Daoy (cell line): Measurements from ENCODE around the gene DDR2. TPM values are rescaled to one million over a fixed set of nuclear protein-coding genes. Genes with fewer than 3 reads are reported as not detected.
A peak's percentile ranks its signal among the peaks of the same experiment; 100 is the strongest.

Experiments
- DNase-seq: peaks from one replicate; pipeline ENCODE4 v3.0.0-alpha.2; 2015; ENCODE audit warnings: low read depth
- total RNA-seq: library from RNA; depleted of rRNA; stranded (reverse); fragments of >200 nt; shearing (Covaris generic); gene quantifications from 2 replicates; pipeline ENCODE4 v1.2.3, GENCODE V29; 2014

Gene DDR2
- total RNA-seq, 1 experiment from 2014 or later: 17.8 TPM

GRCh38 chr1:162696286-162696862 lies 64.1 kb downstream of the DDR2 start:
- peak; percentile 80 for DNase-seq

- no peak for DNase-seq
These were observed 65.1 kb downstream of the DDR2 start for GRCh38 chr1:162697140-162697895.

GRCh38 chr1:162699366-162699765 lies 67.1 kb downstream of the DDR2 start:
- no peak for DNase-seq

GRCh38 chr1:162700131-162700530 lies 67.9 kb downstream of the DDR2 start:
- DNase-seq: no peak

- no peak for DNase-seq
These were observed 69.0 kb downstream of the DDR2 start for GRCh38 chr1:162701286-162701685.

GRCh38 chr1:162702628-162703027 lies 70.4 kb downstream of the DDR2 start:
- DNase-seq: no peak

- no peak for DNase-seq
These were observed 71.4 kb downstream of the DDR2 start for GRCh38 chr1:162703708-162704107.

GRCh38 chr1:162704673-162705424 lies 72.6 kb downstream of the DDR2 start:
- no peak for DNase-seq

GRCh38 chr1:162706003-162706402 lies 73.7 kb downstream of the DDR2 start:
- no peak for DNase-seq

- no peak for DNase-seq
These were observed 74.3 kb downstream of the DDR2 start for GRCh38 chr1:162706606-162707005.

GRCh38 chr1:162708286-162708685 lies 76.0 kb downstream of the DDR2 start:
- DNase-seq: no peak

- no peak for DNase-seq
These were observed 77.0 kb downstream of the DDR2 start for GRCh38 chr1:162709132-162709860.

- DNase-seq: no peak
These were observed 77.6 kb downstream of the DDR2 start for GRCh38 chr1:162709870-162710269.

GRCh38 chr1:162710345-162710744 lies 78.1 kb downstream of the DDR2 start:
- no peak for DNase-seq

GRCh38 chr1:162710780-162711465 lies 78.7 kb downstream of the DDR2 start:
- DNase-seq: no peak

GRCh38 chr1:162712317-162713029 lies 80.2 kb downstream of the DDR2 start:
- no peak for DNase-seq

GRCh38 chr1:162716123-162716522 lies 83.9 kb downstream of the DDR2 start:
- DNase-seq: no peak

GRCh38 chr1:162716552-162716951 lies 84.3 kb downstream of the DDR2 start:
- no peak for DNase-seq

- no peak for DNase-seq
These were observed 85.4 kb downstream of the DDR2 start for GRCh38 chr1:162717548-162718184.

- DNase-seq: no peak
These were observed 87.4 kb downstream of the DDR2 start for GRCh38 chr1:162719678-162720077.
